NCI-H1436 (cell line): Measurements from ENCODE around the gene ARL14EPL.
"Not testable (repeated sequence)": the region's sequence is repeated elsewhere in the genome, so short reads cannot be mapped to it uniquely, and the experiment has no call there.

Experiments
- DNase-seq: peaks from one replicate; lab custom pipeline; 2025; lab: John Stamatoyannopoulos, UW

ARL14EPL gene

DNA sequence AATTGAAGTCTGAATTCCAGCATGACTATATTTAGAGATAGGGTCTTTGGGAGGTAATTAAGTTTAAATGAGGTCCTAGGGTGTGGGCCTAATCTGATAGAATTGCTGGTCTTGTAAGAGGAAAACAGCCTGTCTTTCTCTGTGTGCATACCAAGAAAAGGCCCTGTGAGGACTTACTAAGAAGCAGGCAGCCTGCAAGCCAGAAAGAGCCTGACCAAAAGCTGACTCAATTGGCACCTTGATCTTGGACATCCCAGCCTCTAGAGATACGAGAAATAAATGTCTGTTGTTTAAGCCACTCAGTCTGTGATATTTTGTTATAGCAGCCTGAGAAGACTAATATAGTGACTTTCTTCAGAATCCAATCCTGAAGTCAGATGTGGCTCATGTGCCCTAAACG, 14.6 kb downstream of the ARL14EPL start:
- no peak for DNase-seq

DNA sequence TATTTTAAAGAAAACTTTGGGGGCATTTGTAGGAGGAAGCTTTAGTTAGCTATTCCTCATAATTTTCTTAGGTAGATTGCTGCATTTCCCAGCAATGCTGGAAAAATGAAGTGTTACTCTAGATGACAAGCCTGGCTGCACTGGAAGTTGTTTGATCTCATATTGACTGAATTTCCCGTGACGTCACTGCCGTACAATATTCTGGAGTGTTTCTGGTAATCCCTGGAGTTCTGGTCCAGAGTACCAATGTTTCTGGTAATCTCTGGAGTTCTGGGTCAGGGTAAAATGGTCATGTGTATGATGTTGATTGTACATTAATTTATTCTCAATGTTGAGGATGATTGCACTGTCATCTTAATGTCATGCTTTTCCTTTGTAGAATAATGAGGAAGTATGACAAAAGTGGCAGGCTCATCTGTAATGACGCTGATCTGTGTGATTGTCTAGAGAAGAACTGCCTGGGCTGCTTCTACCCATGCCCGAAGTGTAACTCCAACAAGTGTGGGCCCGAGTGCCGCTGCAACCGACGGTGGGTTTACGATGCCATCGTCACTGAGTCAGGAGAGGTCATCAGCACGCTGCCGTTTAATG, 26.2 kb downstream of the ARL14EPL start:
- no peak for DNase-seq

DNA sequence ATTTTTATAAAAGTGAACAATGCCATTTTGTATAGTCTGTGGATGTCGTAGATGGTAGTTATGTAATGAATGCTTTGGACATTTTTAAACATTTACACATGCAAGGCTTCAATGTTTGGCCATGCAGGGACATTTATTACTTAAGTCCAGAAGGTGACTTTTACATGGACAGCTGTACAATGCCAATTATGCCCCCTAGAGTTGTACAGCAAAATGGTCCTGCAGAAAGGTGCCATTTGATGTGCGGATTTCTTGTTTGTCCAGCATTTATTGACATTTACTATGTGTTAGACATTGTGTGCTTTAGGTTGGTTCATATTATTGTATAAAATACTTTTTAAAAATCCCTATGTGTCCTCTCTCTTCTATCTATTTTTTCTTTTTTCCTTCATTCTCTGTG, 30.1 kb downstream of the ARL14EPL start:
- DNase-seq, result no peak

DNA sequence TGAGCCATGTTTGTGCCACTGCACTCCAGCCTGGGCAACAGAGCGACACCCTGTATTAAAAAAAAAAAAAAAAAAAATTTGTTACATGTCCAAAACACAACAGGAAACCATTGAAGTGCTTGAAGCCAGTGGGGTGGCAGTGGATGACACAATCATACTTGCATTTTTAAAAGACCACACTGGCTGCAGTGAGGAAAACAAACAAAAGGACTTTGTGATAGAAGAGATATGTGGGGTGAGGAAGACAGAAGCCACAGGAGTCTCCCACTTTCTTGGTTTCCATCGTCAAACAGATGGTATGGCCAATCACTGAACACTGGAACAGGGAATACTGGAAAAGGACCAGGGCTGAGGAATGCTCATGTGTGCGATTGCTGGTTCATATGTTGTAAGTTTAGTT, 31.7 kb downstream of the ARL14EPL start:
- no peak for DNase-seq

DNA sequence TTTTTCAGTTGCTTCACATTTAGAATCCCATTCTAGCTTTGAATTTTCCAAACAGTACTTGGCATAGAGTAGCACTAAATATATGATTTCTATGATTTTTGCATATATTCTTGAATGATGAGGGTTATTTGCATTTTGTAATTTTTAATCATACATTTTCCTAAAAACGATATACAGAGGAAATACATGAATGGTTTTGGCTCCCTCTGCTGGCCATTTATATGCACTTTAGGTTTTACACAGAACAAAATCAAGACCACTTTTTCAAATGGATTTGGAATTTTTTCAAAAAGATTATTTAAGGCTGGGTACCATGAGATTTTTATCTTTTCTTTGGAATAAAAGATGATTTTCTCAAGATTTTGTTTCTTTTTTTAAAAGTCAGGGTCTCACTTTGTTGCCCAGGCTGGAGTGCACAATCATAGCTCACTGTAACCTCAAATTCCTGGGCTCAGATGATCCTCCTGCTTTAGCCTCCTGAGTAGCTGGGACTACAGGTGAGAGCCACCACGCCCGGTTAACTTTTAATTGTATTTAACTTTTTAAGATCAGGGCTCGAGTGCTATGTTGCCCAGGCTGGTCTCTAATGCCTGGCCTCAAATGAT, 35.9 kb downstream of the ARL14EPL start:
- DNase-seq, result peak; percentile 16

DNA sequence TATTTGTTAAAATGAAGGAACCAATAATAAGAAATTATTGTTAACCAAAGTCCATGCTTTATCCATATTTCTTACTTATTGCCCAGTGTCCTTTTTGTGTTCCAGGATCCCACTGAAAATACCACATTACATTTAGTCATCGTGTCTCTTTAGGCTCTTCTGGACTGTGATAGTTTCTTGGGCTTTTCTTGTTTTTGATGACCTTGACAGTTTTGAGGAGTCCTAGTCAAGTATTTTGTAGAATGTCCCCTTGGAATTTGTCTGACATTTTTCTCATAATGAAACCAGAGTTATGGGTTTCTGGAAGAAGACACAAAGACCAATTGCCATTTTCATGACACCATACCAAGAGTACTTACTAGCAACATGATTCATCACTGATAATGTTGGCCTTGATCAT, 38.9 kb downstream of the ARL14EPL start:
- DNase-seq, result no peak

DNA sequence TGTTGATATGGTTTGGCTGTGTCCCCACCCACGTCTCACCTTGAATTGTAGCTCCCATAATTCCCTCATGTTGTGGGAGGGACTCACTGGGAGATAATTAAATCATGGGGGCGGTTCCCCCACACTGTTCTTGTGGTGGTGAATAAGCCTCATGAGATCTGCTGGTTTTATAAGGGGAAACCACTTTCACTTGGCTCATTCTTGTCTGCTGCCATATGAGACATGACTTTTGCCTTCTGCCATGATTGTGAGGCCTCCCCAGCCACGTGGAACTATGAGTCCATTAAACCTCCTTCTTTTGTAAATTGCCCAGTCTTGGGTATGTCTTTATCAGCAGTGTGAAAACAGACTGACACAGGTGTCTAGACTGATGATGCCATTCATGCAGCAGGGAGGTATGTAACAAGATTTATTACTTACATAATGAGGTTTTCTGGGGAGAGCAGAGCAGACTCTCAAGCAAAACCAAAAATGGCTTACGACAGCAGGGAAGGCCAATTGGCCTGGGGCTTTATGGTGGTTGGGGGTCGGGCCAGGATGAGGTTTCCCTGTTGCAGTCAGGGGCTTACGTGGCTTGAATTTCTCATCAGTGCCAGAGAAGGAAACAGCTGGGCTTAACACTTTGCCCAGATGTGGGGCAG, 43.0 kb downstream of the ARL14EPL start:
- DNase-seq, result no peak

DNA sequence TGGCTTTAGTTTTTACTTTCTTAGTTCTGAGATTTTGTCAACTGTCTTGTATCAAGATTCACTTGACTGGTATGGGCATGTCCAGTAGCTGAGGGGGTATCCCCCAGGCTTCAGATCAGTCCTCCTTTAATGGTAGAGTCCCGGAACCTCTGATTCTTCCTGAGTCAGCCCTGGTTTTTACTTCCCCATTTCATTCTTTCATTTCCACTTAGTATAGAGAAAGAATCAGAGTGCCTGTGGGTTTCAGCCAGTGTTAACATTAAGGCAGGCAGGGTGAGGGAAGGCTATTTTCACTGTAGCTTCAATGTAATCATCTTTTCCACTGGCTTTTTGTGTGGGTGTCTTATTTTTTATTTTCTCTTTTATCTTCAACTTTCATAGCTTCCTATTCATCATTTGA, 44.2 kb downstream of the ARL14EPL start:
- DNase-seq, result no peak

DNA sequence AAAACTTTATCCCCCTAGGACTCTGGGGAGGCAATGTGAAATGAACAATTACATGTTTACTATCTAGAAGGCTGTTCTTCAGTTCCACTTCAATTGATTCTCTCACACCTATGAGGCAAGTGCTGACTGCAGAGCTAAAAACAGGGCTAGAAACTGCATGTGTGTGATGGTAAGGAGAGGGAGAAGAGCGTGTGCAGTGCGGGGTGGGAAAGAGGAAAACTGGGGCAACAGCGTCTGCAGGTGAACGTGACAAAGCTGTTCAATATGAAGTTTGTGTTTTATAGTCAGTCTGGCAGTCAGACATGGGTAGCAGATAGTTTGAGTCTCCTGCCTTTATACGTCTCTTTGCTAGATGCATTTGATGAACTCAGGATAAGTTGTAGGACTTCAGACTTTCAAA, 45.9 kb downstream of the ARL14EPL start:
- no peak for DNase-seq

DNA sequence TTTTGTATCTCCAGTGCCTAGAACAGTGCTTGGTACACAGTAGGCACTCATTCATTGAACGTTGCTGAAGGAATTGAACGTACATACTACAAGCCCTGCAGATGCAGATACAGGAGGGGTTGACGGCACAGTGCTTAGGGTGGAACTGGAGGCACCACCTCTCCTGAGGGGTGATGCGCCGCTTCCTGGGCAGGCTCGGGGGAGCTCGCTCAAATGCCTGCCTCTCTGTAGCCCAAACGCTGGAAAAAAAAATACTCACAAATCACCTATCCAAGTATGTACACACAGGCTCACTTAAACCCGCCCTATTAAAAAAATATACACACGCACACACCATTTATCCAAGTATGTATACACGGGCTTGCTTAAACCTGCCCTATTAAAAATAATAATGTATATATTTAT, 52.0 kb downstream of the ARL14EPL start:
- DNase-seq, result no peak

DNA sequence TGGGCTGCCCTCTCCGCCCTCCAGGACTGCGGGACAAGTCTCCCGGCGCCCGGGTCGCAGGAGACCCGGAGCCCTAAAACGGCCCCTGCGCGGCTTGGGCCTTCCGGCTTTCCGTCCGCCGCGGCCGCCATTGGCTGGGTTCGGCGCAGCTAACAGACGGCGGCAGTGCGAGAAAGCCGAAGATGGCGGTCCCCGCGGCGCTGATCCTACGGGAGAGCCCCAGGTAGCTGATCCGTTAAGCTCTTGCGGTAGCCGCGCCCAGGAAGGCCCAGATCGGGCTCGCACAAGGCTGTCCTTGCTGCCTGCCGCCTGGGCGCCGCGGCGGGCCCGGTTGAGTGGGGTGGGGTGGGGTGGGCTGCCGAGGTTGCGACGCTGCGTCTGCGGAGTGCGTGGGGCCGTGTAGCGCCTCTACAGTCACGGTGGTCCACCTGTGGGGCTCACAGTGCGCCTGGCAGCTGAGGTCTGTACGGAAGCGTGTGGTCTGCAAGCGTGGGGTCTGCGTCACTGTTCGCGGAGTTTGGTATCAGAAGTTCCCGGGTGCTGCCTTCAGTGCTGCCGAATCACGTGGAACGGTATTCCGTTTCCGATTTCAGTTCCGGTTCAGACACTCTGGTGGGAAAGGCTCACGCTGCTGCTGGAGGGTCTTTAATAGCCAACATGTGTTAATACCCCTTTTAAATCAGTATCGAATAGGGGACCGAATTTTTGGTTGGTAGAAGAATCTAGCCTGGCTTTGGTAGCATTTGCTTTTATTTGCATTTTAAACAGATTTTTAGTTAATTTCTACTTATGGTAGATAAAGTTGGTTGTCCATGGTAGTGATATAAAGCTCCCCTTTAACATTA, 52.8 kb downstream of the ARL14EPL start, which contains the start of gene COMMD10:
Gene COMMD10, plus strand, starts transcription at position 155 of the 845 bp plus-strand sequence.
- DNase-seq, result peak; percentile 66

DNA sequence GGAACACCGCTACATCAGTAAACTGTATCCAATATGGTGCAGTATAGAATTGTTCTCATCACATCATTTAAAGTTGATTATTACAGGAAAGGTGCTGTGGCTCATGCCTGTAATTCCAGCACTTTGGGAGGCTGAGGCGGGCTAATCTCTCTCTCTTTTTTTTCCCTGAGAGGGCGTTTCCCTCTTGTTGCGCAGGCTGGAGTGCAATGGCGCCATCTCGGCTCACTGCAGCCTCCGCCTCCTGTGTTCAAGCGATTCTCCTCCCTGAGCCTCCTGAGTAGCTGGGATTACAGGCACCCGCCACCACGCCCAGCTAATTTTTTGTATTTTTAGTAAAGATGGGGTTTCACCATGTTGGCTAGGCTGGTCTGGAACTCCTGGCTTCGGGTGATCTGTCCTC, 54.0 kb downstream of the ARL14EPL start:
- DNase-seq, result not testable (repeated sequence)

DNA sequence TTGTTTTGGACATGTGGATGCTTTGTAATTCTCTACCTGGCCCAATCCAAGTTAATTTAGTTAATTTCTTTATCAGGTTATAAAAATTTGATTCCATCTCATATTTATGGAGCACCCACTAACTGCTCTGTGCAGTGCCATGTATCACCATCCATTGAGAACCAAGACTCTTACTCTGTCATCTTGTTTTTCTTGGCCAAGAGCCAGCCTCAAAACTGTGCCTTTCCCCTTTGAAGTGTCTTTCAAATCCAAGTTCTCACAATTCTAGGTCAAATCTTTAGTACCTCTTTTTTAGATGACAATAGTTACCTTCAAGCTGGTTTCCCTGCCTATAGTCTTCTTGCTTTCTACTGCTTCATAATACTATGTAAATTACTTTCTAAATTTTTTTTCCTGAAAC, 55.8 kb downstream of the ARL14EPL start:
- DNase-seq, result no peak

DNA sequence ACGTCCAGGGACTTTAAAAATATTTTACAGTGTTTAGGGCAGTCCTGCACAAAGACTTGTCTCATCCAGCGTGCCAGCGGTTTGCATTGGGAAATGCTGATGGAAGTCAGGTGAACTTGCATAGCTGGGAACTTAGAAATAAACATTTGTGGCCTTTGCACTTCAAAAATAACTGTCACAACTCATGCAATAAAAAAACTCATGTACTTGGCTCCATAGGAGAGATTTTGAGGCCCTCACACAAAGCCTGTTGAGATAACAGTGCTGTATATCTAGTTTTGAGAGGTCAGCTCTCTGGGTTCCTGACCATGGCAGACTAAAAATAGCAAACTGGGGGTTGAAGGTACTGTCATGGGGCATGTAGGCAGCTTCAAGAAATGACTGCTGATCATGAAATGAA, 58.0 kb downstream of the ARL14EPL start:
- no peak for DNase-seq

DNA sequence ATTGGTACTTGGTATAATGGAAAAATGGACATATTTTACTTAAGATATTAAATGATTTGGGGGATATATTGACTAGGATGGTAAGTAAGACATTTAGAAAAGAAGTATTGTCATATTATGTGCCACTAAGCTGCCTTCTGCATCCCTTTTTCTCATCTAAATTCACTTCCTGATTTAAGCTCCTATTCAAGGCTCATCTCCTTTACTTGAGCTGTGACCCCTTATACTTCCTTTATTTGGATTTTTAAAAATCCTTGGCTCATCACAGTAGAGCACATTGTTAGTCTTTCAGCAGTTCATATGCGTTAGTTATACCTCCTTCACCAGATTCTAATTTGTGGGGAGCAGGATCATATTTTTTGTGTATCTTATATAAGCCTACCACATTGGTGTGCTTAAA, 59.1 kb downstream of the ARL14EPL start:
- no peak for DNase-seq

DNA sequence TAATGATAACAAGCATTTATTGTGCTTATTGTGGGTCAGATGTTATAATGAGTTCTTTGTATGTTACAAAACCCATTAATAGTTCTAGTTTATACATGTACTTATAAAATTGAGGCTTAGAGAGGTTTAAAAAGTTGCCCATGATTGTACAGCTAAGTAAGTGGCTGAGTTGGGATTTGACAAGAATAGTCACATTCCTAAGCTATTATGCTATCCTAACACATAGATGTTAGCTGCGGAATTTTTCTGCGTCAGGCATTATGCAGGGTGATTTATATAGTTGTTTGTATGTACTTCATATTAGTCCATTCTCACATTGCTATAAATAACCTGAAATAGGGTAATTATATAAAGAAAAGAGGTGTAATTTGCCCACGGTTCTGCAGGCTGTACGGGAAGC, 65.0 kb downstream of the ARL14EPL start:
- DNase-seq, result no peak

DNA sequence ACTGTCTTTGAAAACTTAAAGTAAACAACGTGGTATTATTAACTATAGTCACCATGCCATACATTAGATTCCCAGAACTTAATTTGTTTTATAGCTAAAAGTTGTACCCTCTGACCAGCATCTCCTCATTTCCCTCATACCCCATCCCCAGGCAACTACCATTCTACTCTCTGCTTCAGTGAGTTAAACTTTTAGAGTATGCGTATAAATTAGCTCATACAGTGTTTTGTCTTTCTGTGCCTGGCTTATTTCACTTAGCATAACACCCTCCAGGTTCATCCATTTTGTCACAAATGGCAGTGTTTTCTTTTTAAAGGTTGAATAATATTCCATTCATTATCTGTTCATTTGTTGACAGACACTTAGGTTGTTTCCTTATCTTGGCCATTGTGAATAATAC, 66.7 kb downstream of the ARL14EPL start:
- no peak for DNase-seq

DNA sequence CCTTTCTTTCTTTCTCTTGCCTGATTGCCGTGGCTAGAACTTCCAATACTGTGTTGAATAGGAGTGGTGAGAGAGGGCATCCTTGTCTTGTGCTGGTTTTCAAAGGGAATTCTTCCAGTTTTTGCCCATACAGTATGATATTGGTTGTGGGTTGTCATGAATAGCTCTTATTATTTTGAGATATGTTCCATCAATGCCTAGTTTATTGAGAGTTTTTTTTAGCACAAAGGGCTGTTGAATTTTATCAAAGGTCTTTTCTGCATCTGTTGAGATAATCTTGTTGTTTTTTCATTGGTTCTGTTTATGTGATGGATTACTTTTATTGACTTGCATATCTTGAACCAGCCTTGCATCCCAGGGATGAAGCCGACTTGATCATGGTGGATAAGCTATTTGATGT, 72.7 kb downstream of the ARL14EPL start:
- not testable (repeated sequence) for DNase-seq
